HepG2 (cell line): ENCODE results near the gene RAP1GAP2. TPM values are rescaled to one million over a fixed set of nuclear protein-coding genes. Genes with fewer than 3 reads are reported as not detected.

ENCODE experiments used
- ATAC-seq: fragments of 200-7000 bp; cut with Tn5 transposase; 3 replicates; pipeline ENCODE4 v1.9.1; 2020; ENCODE audit warnings: mild to moderate bottlenecking, moderate library complexity
- BruUV-seq: library from RNA; stranded (reverse); fragments of 400-500 nt; replicated peaks from 2 replicates; lab custom pipeline; 2021; lab: Mats Ljungman, UMichigan
- CTCF ChIA-PET: fragments of 300-600 bp; formaldehyde crosslinking; extraction: SDS; loops from one replicate; lab custom pipeline; 2021; ENCODE audit warnings: low total read pairs, inconsistent platforms, low intra/inter-chr PET ratio; lab: Yijun Ruan, JAX
- POLR2A ChIA-PET: fragments of 350-600 bp; sonication (Branson Sonifier 250); formaldehyde crosslinking; loops from one replicate; lab custom pipeline; 2020; ENCODE audit warnings: antibody characterized with exemption, inconsistent platforms; lab: Yijun Ruan, JAX
- DNase-seq: peaks from one replicate; pipeline ENCODE4 v3.0.0-alpha.2; 2015; ENCODE audit warnings: low spot score
- FAIRE-seq: peaks from 3 replicates; lab custom pipeline; 2011; peaks lifted over from hg19 to GRCh38; lab: Jason Lieb, UNC
- H2AFZ ChIP-seq: one replicate; pipeline ENCODE4 v1.6.1; 2011; ENCODE audit warnings: low read length, inconsistent platforms
- H3K27ac ChIP-seq: fragments of 300-600 bp; 3 replicates; pipeline ENCODE4 v1.8.0; 2011; ENCODE audit warnings: mixed run types, mild to moderate bottlenecking, mixed read lengths, low read length, inconsistent platforms; ENCODE audit not compliant: insufficient read depth; ENCODE audit errors: extremely low read length
- H3K27me3 ChIP-seq, 2 experiments: fragments of 200-600 bp in 1 of 2; 2 replicates in 1 of 2; 3 replicates in 1 of 2; pipeline versions ENCODE4 v1.6.0 to v1.8.0; 2011; ENCODE audit warnings: low read length in 2 of 2, mild to moderate bottlenecking in 2 of 2, moderate library complexity in 2 of 2, inconsistent platforms in 1 of 2; ENCODE audit not compliant: insufficient read depth in 2 of 2, control insufficient read depth in 1 of 2
- H3K36me3 ChIP-seq, 2 experiments: fragments of 200-600 bp in 1 of 2; replicated peaks in 1 of 2; 2 replicates in 1 of 2; 3 replicates in 1 of 2; pipeline versions ENCODE4 v1.5.1 to v1.8.0; 2011; ENCODE audit warnings: low read length in 2 of 2, inconsistent platforms in 1 of 2; ENCODE audit not compliant: insufficient read depth in 2 of 2, control insufficient read depth in 1 of 2
- H3K4me1 ChIP-seq: 2 replicates; pipeline ENCODE4 v1.5.1; 2012; ENCODE audit warnings: low read length, inconsistent platforms; ENCODE audit not compliant: insufficient read depth
- H3K4me2 ChIP-seq: 2 replicates; pipeline ENCODE4 v1.6.0; 2011; ENCODE audit warnings: low read depth, low read length, inconsistent platforms
- H3K4me3 ChIP-seq, 3 experiments: fragments of 200-600 bp in 1 of 3; sonication (generic), shearing (Covaris generic) in 1 of 3; replicated peaks in 1 of 3; 2 replicates each; pipeline ENCODE4 v1.5.1; 2011 to 2016; ENCODE audit warnings: low read length in 3 of 3, inconsistent platforms in 2 of 3, low read depth in 2 of 3, mild to moderate bottlenecking in 2 of 3, control low read depth in 1 of 3, mixed read lengths in 1 of 3; ENCODE audit not compliant: insufficient read depth in 1 of 3
- H3K79me2 ChIP-seq: one replicate; pipeline ENCODE4 v1.6.1; 2011; ENCODE audit warnings: low read length, inconsistent platforms; ENCODE audit not compliant: insufficient read depth
- H3K9ac ChIP-seq: 2 replicates; pipeline ENCODE4 v1.6.0; 2011; ENCODE audit warnings: mild to moderate bottlenecking, low read depth, low read length, inconsistent platforms; ENCODE audit not compliant: insufficient read depth
- H3K9me3 ChIP-seq: 2 replicates; pipeline ENCODE4 v1.5.1; 2012; ENCODE audit warnings: mild to moderate bottlenecking, low read length
- H4K20me1 ChIP-seq: 2 replicates; pipeline ENCODE4 v1.6.0; 2011; ENCODE audit warnings: inconsistent platforms, mild to moderate bottlenecking, low read length, moderate library complexity; ENCODE audit not compliant: insufficient read depth
- ATF1 ChIP-seq: IDR thresholded peaks from 2 replicates; pipeline ENCODE4 v1.6.1; 2016; ENCODE audit warnings: mild to moderate bottlenecking, control low read depth
- CBX1 ChIP-seq: IDR thresholded peaks from one replicate; pipeline ENCODE4 v1.6.1; 2016; ENCODE audit warnings: antibody characterized with exemption, low read depth
- CC2D1A ChIP-seq: sonication (generic); formaldehyde crosslinking; IDR thresholded peaks from 2 replicates; pipeline ENCODE4 v1.8.1; 2023; ENCODE audit warnings: mild to moderate bottlenecking, missing genetic modification reagents
- E2F1 ChIP-seq: sonication (generic); formaldehyde crosslinking; IDR thresholded peaks from 2 replicates; pipeline ENCODE4 v1.5.0; 2020; ENCODE audit warnings: missing genetic modification reagents
- GZF1 ChIP-seq: sonication (generic); formaldehyde crosslinking; IDR thresholded peaks from 2 replicates; pipeline ENCODE4 v1.5.1; 2020; ENCODE audit warnings: mild to moderate bottlenecking, missing genetic modification reagents
- HNRNPLL ChIP-seq: fragments of 200-400 bp; formaldehyde crosslinking; IDR thresholded peaks from 2 replicates; pipeline ENCODE4 v1.6.1; 2017; ENCODE audit warnings: mild to moderate bottlenecking, low read depth, low read length; ENCODE audit not compliant: poor library complexity, severe bottlenecking
- KDM2A ChIP-seq: sonication (generic); formaldehyde crosslinking; IDR thresholded peaks from 2 replicates; pipeline ENCODE4 v1.4.0; 2020; ENCODE audit warnings: low read depth, missing genetic modification reagents, borderline replicate concordance
- NKX3-1 ChIP-seq: sonication (generic); formaldehyde crosslinking; IDR thresholded peaks from 2 replicates; pipeline ENCODE4 v1.5.0; 2020; ENCODE audit warnings: missing genetic modification reagents
- SETDB1 ChIP-seq: sonication (generic); formaldehyde crosslinking; IDR thresholded peaks from 2 replicates; pipeline ENCODE4 v1.5.1; 2020; ENCODE audit warnings: missing genetic modification reagents, mild to moderate bottlenecking, borderline replicate concordance
- SMAD3 ChIP-seq: sonication (generic); formaldehyde crosslinking; IDR thresholded peaks from 2 replicates; pipeline ENCODE4 v1.4.0; 2020; ENCODE audit warnings: missing genetic modification reagents
- SNAI1 ChIP-seq: sonication (generic); formaldehyde crosslinking; IDR thresholded peaks from 2 replicates; pipeline ENCODE4 v1.5.0; 2020; ENCODE audit warnings: mild to moderate bottlenecking, missing genetic modification reagents, borderline replicate concordance
- YY1 ChIP-seq: IDR thresholded peaks from 2 replicates; pipeline ENCODE4 v1.6.1; 2011; ENCODE audit warnings: low read length, low read depth, moderate library complexity, mild to moderate bottlenecking; ENCODE audit not compliant: insufficient read depth, insufficient replicate concordance
- ZFP37 ChIP-seq: sonication (generic); formaldehyde crosslinking; IDR thresholded peaks from 2 replicates; pipeline ENCODE4 v1.4.0; 2020; ENCODE audit warnings: missing genetic modification reagents, borderline replicate concordance
- ZNF775 ChIP-seq: sonication (generic); formaldehyde crosslinking; IDR thresholded peaks from 2 replicates; pipeline ENCODE4 v1.4.0; 2020; ENCODE audit warnings: missing genetic modification reagents, mild to moderate bottlenecking, moderate library complexity, borderline replicate concordance
- WGBS: methylation state at CpG from one replicate; pipeline ENCODE4 v1.1.6; 2017; ENCODE audit warnings: low lambda C conversion rate; 5-methylcytosine and 5-hydroxymethylcytosine counted together
- in situ Hi-C: cut with HindIII; loops from 2 replicates; pipeline ENCODE4 v1.10.0; 2017; ENCODE audit warnings: low pct_unique_long_range_greater_than_20kb; ENCODE audit not compliant: extremely low pct_ligation_motif_present
- intact Hi-C: fragments of 100-400 bp; cut with micrococcal nuclease; formaldehyde crosslinking; loops from one replicate; pipeline ENCODE4 v1.10.0; 2022; ENCODE audit not compliant: unreplicated experiment
- polyA plus RNA-seq, 8 experiments: library from polyadenylated mRNA; depleted of rRNA in 3 of 8; stranded (reverse) in 7 of 8; unstranded in 1 of 8; fragments of >200 nt; fragmentation: Illumina TruSeq in 4 of 8; extraction: Trizol in 4 of 8; gene quantifications; 2 replicates each; pipeline versions ENCODE4 v1.2.1 to v1.2.3, GENCODE V29; 2011 to 2016; ENCODE audit warnings: low read depth in 4 of 8, missing spikeins in 1 of 8, mixed read lengths in 1 of 8; ENCODE audit not compliant: insufficient read depth in 1 of 8
- total RNA-seq, 5 experiments: library from RNA; depleted of rRNA; stranded (reverse); fragments of >200 nt; fragmentation: Illumina TruSeq; extraction: Trizol; gene quantifications; 2 replicates each; pipeline ENCODE4 v1.2.3, GENCODE V29; 2016; ENCODE audit warnings: low read depth in 1 of 5
- TF ChIP-seq, protein P1 (sequence below): sonication (generic); formaldehyde crosslinking; IDR thresholded peaks from 2 replicates; pipeline ENCODE4 v1.8.0; 2022; ENCODE audit warnings: missing genetic modification reagents, mild to moderate bottlenecking, borderline replicate concordance

The RAP1GAP2 gene
- total and polyA plus RNA-seq, 2 of the 13 experiments (the other 11 are each of a cell fraction or from before 2014, with no cell fraction given), result 10.9 to 12.0 TPM

- intact Hi-C loops, result no loop called here
- Histone ChIP-seq H2AFZ (no peak overlapping the region), H3K79me2 (no peaks in the 10 kb centered on the region), H3K36me3 (no peaks in the 10 kb centered on the region), H4K20me1 (no peaks in the 10 kb centered on the region), H3K4me1 (peaks cover 15% of the 10 kb centered on the region), H3K4me2 (no peak overlapping the region), H3K27ac (no peak overlapping the region), H3K9me3 (no peaks in the 10 kb centered on the region), H3K27me3 (no peaks in the 10 kb centered on the region), H3K9ac (no peak overlapping the region), H3K4me3 (no peak overlapping the region)
- FAIRE-seq, result no peak
- no peak for TF ChIP-seq SMAD3 (CRISPR knock-in tag)
- TF ChIP-seq NKX3-1 (CRISPR knock-in tag), result no peak
- TF ChIP-seq, protein P1, sequence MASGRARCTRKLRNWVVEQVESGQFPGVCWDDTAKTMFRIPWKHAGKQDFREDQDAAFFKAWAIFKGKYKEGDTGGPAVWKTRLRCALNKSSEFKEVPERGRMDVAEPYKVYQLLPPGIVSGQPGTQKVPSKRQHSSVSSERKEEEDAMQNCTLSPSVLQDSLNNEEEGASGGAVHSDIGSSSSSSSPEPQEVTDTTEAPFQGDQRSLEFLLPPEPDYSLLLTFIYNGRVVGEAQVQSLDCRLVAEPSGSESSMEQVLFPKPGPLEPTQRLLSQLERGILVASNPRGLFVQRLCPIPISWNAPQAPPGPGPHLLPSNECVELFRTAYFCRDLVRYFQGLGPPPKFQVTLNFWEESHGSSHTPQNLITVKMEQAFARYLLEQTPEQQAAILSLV, result no peak
- TF ChIP-seq ZFP37 (CRISPR knock-in tag), result no peak
- POLR2A ChIA-PET, result no interaction called here
- no peak for DNase-seq
- in situ Hi-C loops, result no loop called here
- CTCF ChIA-PET, result no interaction called here
- WGBS, result 82% methylated on average over 11 of the region's 11 CpGs
- BruUV-seq, result no TSS peak
- no peak for ATAC-seq
These were observed 64.6 kb downstream of the RAP1GAP2 start for GRCh38 chr17:2860883-2861282.

GRCh38 chr17:2862197-2862596 lies 66.0 kb downstream of the RAP1GAP2 start:
- Histone ChIP-seq H3K36me3 (no peaks in the 10 kb centered on the region), H3K9me3 (no peaks in the 10 kb centered on the region), H3K79me2 (no peaks in the 10 kb centered on the region), H3K27me3 (no peaks in the 10 kb centered on the region), H4K20me1 (no peaks in the 10 kb centered on the region), H3K4me2 (no peak overlapping the region), H3K4me1 (peaks cover 9% of the 10 kb centered on the region), H3K4me3 (no peak overlapping the region), H2AFZ (no peak overlapping the region), H3K9ac (no peak overlapping the region), H3K27ac (no peak overlapping the region)
- ChIA-PET CTCF (no interaction called here), POLR2A (no interaction called here)
- 78% methylated on average over 8 of the region's 8 CpGs for WGBS
- no peak for DNase-seq
- no peak for FAIRE-seq
- intact Hi-C loops, result no loop called here
- ATAC-seq, result no peak
- no TSS peak for BruUV-seq
- TF ChIP-seq ZNF775 (CRISPR knock-in tag), result no peak
- no peak for TF ChIP-seq ATF1 (CRISPR knock-in tag)
- no peak for TF ChIP-seq SNAI1 (CRISPR knock-in tag)
- TF ChIP-seq GZF1 (CRISPR knock-in tag), result no peak
- TF ChIP-seq HNRNPLL, result no peak
- no peak for TF ChIP-seq YY1
- no peak for TF ChIP-seq CBX1
- TF ChIP-seq CC2D1A, result no peak
- no peak for TF ChIP-seq E2F1 (CRISPR knock-in tag)
- no peak for TF ChIP-seq SETDB1
- TF ChIP-seq KDM2A (CRISPR knock-in tag), result no peak
- in situ Hi-C loops, result no loop called here
